Measurements from ENCODE around the gene ZDHHC9.

Gene ZDHHC9

GRCh38 chrX:129818123-129818522 is 25.6 kb downstream of the ZDHHC9 start:
- FAIRE-seq, result no peak

GRCh38 chrX:129813662-129814368 is 29.9 kb downstream of the ZDHHC9 start:
- FAIRE-seq, result no peak

GRCh38 chrX:129808829-129809796 is 34.6 kb downstream of the ZDHHC9 start:
- FAIRE-seq, result no peak

GRCh38 chrX:129808158-129808828 is 35.4 kb downstream of the ZDHHC9 start:
- no peak for FAIRE-seq

GRCh38 chrX:129804806-129805205 is 38.9 kb downstream of the ZDHHC9 start:
- FAIRE-seq, result no peak

- no peak for FAIRE-seq
Measured at GRCh38 chrX:129802863-129803262, 40.8 kb downstream of the ZDHHC9 start.

GRCh38 chrX:129800186-129800585 is 43.5 kb downstream of the ZDHHC9 start:
- no peak for FAIRE-seq

GRCh38 chrX:129798888-129799287 is 44.8 kb downstream of the ZDHHC9 start:
- FAIRE-seq, result no peak

- FAIRE-seq, result no peak
Measured at GRCh38 chrX:129798456-129798855, 45.2 kb downstream of the ZDHHC9 start.

- FAIRE-seq, result no peak
Measured at GRCh38 chrX:129797251-129797906, 46.3 kb downstream of the ZDHHC9 start.

- no peak for FAIRE-seq
Measured at GRCh38 chrX:129795584-129795983, 48.1 kb downstream of the ZDHHC9 start.

- no peak for FAIRE-seq
Measured at GRCh38 chrX:129793604-129794191, 50.0 kb downstream of the ZDHHC9 start.

GRCh38 chrX:129792586-129793291 is 50.9 kb downstream of the ZDHHC9 start:
- no peak for FAIRE-seq

GRCh38 chrX:129791961-129792570 is 51.6 kb downstream of the ZDHHC9 start:
- FAIRE-seq, result no peak

- no peak for FAIRE-seq
Measured at GRCh38 chrX:129791336-129791735, 52.4 kb downstream of the ZDHHC9 start.

- FAIRE-seq, result no peak
Measured at GRCh38 chrX:129790808-129791207, 52.9 kb downstream of the ZDHHC9 start.

GRCh38 chrX:129790146-129790545 is 53.5 kb downstream of the ZDHHC9 start:
- FAIRE-seq, result no peak

- FAIRE-seq, result no peak
Measured at GRCh38 chrX:129788527-129788926, 55.2 kb downstream of the ZDHHC9 start.

- no peak for FAIRE-seq
Measured at GRCh38 chrX:129787336-129788055, 56.2 kb downstream of the ZDHHC9 start.

GRCh38 chrX:129786210-129786651 is 57.5 kb downstream of the ZDHHC9 start:
- no peak for FAIRE-seq
